Measurements from ENCODE around the gene DGKG. TPM values are rescaled to one million over a fixed set of nuclear protein-coding genes. Genes with fewer than 3 reads are reported as not detected.

DGKG gene
- total RNA-seq, 3 donors from 2014 or later (not counting 1 experiment from before 2014, with no cell fraction given) = 0.25 to 1.6 (median 0.63) TPM

- no peak for DNase-seq
Observed at GRCh38 chr3:186237915-186238314, 124.1 kb downstream of the DGKG start.

DNA sequence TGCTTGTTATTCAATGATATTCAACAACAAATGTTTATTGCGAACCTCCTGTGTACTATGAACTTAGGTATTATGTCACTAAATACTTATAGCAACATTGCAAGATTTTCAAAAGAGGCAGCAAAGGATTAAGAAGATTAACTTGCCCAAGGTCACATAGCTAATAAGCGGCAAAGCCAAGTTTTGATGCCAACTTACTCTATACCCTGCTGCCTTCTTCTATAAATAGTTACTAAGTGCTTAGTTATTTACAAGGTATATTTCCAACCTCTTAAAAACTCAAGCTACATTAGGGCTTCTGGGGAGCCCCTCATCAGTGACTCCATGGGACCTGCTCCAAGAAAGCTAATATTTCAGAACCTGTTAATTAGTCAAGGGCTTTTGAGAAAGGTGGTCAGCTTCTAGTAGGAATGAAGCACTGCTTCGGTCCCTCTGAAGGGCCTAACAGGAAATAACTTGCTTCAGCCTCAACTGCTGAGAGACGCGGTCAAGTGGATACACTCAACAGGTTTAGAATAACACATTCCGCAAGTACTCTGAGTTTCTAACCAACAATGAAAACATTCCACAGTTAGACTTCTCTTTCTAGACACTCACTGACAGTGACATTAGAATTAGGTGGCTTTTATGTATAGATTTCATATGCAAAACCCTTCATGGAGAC is 125.5 kb downstream of the DGKG start:
- Mint-ChIP-seq H3K36me3 (no peaks in the 10 kb centered on the region), H3K9me3 (no peaks in the 10 kb centered on the region), H3K27ac (no peak overlapping the region), H3K4me1 (peaks cover 0 to 9% of the 10 kb centered on the region in 2 donors), H3K27me3 (ENCODE audit: low read depth in 2 of 2) (peaks cover 0 to 2% of the 10 kb centered on the region in 2 donors), H3K4me3 (no peak overlapping the region)
- intact Hi-C loops (cut with micrococcal nuclease) = no loop called here
- Histone ChIP-seq H3K9me3 (ENCODE audit: control insufficient read depth, insufficient read depth, low read length) (no peaks in the 10 kb centered on the region), H3K4me3 (ENCODE audit: low read length) (no peak overlapping the region), H3K27ac (ENCODE audit: low read length) (no peak overlapping the region), H3K36me3 (ENCODE audit: control insufficient read depth, insufficient read depth, low read length) (no peaks in the 10 kb centered on the region), H3K4me1 (ENCODE audit: control insufficient read depth, insufficient read depth, low read length) (peaks cover 3% of the 10 kb centered on the region), H3K27me3 (ENCODE audit: control insufficient read depth, insufficient read depth, low read length) (no peaks in the 10 kb centered on the region)
- TF ChIP-seq, protein P1, sequence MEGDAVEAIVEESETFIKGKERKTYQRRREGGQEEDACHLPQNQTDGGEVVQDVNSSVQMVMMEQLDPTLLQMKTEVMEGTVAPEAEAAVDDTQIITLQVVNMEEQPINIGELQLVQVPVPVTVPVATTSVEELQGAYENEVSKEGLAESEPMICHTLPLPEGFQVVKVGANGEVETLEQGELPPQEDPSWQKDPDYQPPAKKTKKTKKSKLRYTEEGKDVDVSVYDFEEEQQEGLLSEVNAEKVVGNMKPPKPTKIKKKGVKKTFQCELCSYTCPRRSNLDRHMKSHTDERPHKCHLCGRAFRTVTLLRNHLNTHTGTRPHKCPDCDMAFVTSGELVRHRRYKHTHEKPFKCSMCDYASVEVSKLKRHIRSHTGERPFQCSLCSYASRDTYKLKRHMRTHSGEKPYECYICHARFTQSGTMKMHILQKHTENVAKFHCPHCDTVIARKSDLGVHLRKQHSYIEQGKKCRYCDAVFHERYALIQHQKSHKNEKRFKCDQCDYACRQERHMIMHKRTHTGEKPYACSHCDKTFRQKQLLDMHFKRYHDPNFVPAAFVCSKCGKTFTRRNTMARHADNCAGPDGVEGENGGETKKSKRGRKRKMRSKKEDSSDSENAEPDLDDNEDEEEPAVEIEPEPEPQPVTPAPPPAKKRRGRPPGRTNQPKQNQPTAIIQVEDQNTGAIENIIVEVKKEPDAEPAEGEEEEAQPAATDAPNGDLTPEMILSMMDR (IDR thresholded peaks at IDR 0.05) = no peak
- DNase-seq (no peak), ATAC-seq (no peak)
- 95% methylated on average over 4 of the region's 6 CpGs for WGBS (ENCODE audit: insufficient coverage)

More at GRCh38 chr3:186237915-186238314, 124.1 kb downstream of the DGKG start:
- Histone ChIP-seq H3K36me3 (ENCODE audit: control insufficient read depth, insufficient read depth, low read length) (no peaks in the 10 kb centered on the region), H3K4me1 (ENCODE audit: control insufficient read depth, insufficient read depth, low read length) (peaks cover 14% of the 10 kb centered on the region), H3K4me3 (ENCODE audit: low read length) (no peak overlapping the region), H3K9me3 (ENCODE audit: control insufficient read depth, insufficient read depth, low read length) (no peaks in the 10 kb centered on the region), H3K27ac (ENCODE audit: low read length) (no peak overlapping the region), H3K27me3 (ENCODE audit: control insufficient read depth, insufficient read depth, low read length) (no peaks in the 10 kb centered on the region)
- Mint-ChIP-seq H3K9me3 (no peaks in the 10 kb centered on the region), H3K27me3 (ENCODE audit: low read depth in 2 of 2) (peaks cover 0 to 2% of the 10 kb centered on the region in 2 donors), H3K27ac (no peak overlapping the region), H3K4me3 (no peak overlapping the region), H3K4me1 (peaks cover 0 to 9% of the 10 kb centered on the region in 2 donors), H3K36me3 (no peaks in the 10 kb centered on the region)
- intact Hi-C loops (cut with micrococcal nuclease) = no loop called here
- ATAC-seq = no peak
- TF ChIP-seq, protein P1 (IDR thresholded peaks at IDR 0.05) = no peak
- WGBS (ENCODE audit: insufficient coverage) = 90% methylated on average over 2 of the region's 2 CpGs

DNA sequence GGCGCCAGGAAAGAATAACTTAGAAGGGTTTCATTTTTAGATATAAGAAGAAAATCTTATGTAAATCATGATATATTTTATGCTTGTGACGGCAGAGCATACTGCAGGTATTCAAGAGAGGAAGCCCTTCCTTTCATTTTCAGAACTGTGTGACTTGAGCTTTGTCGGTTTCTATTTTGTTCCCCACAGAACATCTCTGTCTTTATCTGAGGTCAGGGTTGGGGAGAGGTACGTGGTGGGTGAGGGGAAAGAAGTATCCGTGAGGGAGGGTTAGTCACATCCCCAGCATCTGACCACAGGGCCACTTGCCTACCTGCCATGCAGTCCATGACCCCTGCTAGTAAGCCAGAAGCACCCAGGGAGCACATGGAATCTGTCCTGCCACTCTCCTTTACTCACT is 126.5 kb downstream of the DGKG start:
- peaks cover 3% of the 10 kb centered on the region for H3K4me1 ChIP-seq (ENCODE audit: control insufficient read depth, insufficient read depth, low read length)
- H3K4me3 ChIP-seq (ENCODE audit: low read length) = no peak overlapping the region
- no peak overlapping the region for H3K27ac ChIP-seq (ENCODE audit: low read length)
- Mint-ChIP-seq H3K4me1 (peaks cover 0 to 9% of the 10 kb centered on the region in 2 donors), H3K27ac (peak overlapping the region in 1 of 2 donors; percentile 63), H3K4me3 (no peak overlapping the region), H3K27me3 (ENCODE audit: low read depth in 2 of 2) (peaks cover 0 to 5% of the 10 kb centered on the region in 2 donors), H3K36me3 (no peaks in the 10 kb centered on the region), H3K9me3 (no peaks in the 10 kb centered on the region)
- TF ChIP-seq, protein P1 (IDR thresholded peaks at IDR 0.05) = no peak
- ATAC-seq = peak in 2 of 3 donors; percentile 46 to 51
- 11% methylated on average over 5 of the region's 5 CpGs for WGBS (ENCODE audit: insufficient coverage)
- intact Hi-C loops (cut with micrococcal nuclease) = no loop called here
- no peaks in the 10 kb centered on the region for H3K36me3 ChIP-seq (ENCODE audit: control insufficient read depth, insufficient read depth, low read length)
- peak in 1 of 2 donors; percentile 13 for DNase-seq
- no peaks in the 10 kb centered on the region for H3K27me3 ChIP-seq (ENCODE audit: control insufficient read depth, insufficient read depth, low read length)
- no peaks in the 10 kb centered on the region for H3K9me3 ChIP-seq (ENCODE audit: control insufficient read depth, insufficient read depth, low read length)

GRCh38 chr3:186234152-186234551 is 127.9 kb downstream of the DGKG start:
- no peak overlapping the region for H3K27ac Mint-ChIP-seq
- Histone ChIP-seq H3K4me1 (ENCODE audit: control insufficient read depth, insufficient read depth, low read length) (peaks cover 3% of the 10 kb centered on the region), H3K9me3 (ENCODE audit: control insufficient read depth, insufficient read depth, low read length) (no peaks in the 10 kb centered on the region), H3K27me3 (ENCODE audit: control insufficient read depth, insufficient read depth, low read length) (no peaks in the 10 kb centered on the region), H3K27ac (ENCODE audit: low read length) (no peak overlapping the region), H3K36me3 (ENCODE audit: control insufficient read depth, insufficient read depth, low read length) (no peaks in the 10 kb centered on the region), H3K4me3 (ENCODE audit: low read length) (no peak overlapping the region)
- H3K36me3 Mint-ChIP-seq = no peaks in the 10 kb centered on the region
- peaks cover 0 to 9% of the 10 kb centered on the region in 2 donors for H3K4me1 Mint-ChIP-seq
- WGBS (ENCODE audit: insufficient coverage) = 91% methylated on average over 5 of the region's 5 CpGs
- no peak overlapping the region for H3K4me3 Mint-ChIP-seq
- no peak for DNase-seq
- ATAC-seq = no peak
- TF ChIP-seq, protein P1 (IDR thresholded peaks at IDR 0.05) = no peak
- peaks cover 0 to 12% of the 10 kb centered on the region in 2 donors for H3K27me3 Mint-ChIP-seq (ENCODE audit: low read depth in 2 of 2)
- H3K9me3 Mint-ChIP-seq = no peaks in the 10 kb centered on the region
- intact Hi-C loops (cut with micrococcal nuclease) = no loop called here
